HG03521 (cell line): Measurements from ENCODE around the gene SAMD4A.
A peak's percentile ranks its signal among the peaks of the same experiment; 100 is the strongest.

ENCODE experiments used
- ATAC-seq: cut with Tn5 transposase; IDR thresholded peaks from one replicate; pipeline ENCODE4 v1.9.1; 2021; ENCODE audit warnings: mild to moderate bottlenecking, moderate library complexity; ENCODE audit not compliant: unreplicated experiment

The SAMD4A gene

GRCh38 chr14:54773171-54774006 is 206.5 kb downstream of the SAMD4A start:
- ATAC-seq, result peak; percentile 52

GRCh38 chr14:54774824-54775223 is 207.9 kb downstream of the SAMD4A start:
- no peak for ATAC-seq

GRCh38 chr14:54775486-54776140 is 208.7 kb downstream of the SAMD4A start:
- ATAC-seq, result no peak

- ATAC-seq, result no peak
Observed at GRCh38 chr14:54776361-54777001, 209.6 kb downstream of the SAMD4A start.

- ATAC-seq, result no peak
Observed at GRCh38 chr14:54777395-54777794, 210.5 kb downstream of the SAMD4A start.

GRCh38 chr14:54778618-54779345 is 211.9 kb downstream of the SAMD4A start:
- ATAC-seq, result no peak

- no peak for ATAC-seq
Observed at GRCh38 chr14:54781080-54781479, 214.2 kb downstream of the SAMD4A start.

- no peak for ATAC-seq
Observed at GRCh38 chr14:54781961-54782750, 215.2 kb downstream of the SAMD4A start.

- ATAC-seq, result peak; percentile 70
Observed at GRCh38 chr14:54782751-54783659, 216.1 kb downstream of the SAMD4A start.

GRCh38 chr14:54783660-54784015 is 216.7 kb downstream of the SAMD4A start:
- ATAC-seq, result no peak

GRCh38 chr14:54784060-54784459 is 217.1 kb downstream of the SAMD4A start:
- no peak for ATAC-seq

GRCh38 chr14:54784657-54785056 is 217.7 kb downstream of the SAMD4A start:
- no peak for ATAC-seq

DNA sequence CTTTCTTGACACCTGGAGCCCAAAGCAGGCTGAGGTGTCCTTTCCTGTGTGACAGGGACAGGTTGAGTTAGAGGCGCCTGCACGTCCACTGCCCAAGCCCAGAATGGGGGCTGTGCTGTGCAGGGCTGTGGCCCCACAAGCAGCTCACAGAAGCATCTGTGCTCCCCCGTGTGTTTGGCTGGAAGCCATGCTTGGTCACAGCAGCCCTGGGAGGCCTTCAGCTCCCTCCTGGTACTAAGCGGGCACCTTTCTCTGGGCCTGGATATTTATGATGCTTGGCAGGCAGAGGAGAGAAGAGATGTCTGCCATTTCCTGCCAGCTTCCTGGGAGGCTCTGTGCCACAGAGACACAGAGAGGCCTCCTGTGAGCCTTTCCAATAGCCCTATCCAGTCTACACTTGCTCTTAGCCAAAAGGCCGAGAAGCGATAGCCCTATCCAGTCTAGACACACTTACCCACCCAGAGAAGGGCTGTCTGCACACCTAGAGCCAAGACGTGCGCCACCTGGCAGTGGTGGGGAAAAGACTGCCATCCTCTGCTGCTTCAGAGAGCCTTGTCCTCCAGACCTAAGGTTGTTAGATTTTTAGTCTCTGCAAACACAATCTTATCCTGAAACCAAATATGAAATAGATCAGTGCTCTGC is 218.3 kb downstream of the SAMD4A start:
- no peak for ATAC-seq

- no peak for ATAC-seq
Observed at GRCh38 chr14:54785778-54786770, 219.1 kb downstream of the SAMD4A start.

GRCh38 chr14:54786838-54787237 is 219.9 kb downstream of the SAMD4A start:
- no peak for ATAC-seq

GRCh38 chr14:54787261-54787660 is 220.3 kb downstream of the SAMD4A start:
- ATAC-seq, result no peak

DNA sequence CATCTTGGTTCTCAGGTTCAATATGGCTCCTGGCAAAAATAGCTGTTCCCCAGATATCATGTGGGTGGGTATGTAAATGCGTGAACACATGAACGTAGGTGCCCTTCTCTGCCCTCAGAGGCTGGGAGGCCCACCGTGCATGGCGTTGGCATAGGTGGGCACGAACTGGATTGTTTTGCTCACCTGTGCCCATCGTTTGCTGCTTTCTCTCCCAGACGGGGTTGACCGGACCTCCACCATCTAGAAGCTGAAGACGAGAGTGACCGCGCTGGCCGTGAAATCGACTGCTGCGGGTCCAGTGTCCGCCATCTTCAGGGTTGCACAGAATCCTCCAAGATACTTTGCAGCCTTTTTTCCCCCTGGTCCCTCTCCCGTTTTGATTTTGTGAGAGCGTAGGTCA is 221.8 kb downstream of the SAMD4A start:
- ATAC-seq, result no peak

DNA sequence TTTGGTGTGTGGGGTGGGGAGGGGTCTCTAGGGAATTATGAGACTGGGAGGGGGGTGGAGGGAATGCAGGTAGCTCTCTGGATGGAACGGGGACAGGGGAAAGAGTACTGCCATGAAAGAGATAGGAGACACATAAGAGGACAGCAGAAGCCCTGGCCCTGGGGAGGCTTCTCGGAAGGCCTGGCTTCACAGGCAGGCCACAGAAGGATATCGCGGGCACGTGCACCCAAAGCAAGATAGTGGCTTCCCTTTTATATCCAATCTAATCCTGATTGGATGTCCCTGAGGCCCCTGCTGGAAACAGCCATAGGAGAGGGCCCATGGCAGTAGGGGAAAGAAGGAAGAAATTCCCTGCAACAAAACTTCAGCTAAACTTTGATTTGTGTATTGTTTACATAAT is 222.2 kb downstream of the SAMD4A start:
- no peak for ATAC-seq
